Ovary (tissue), 3 donors: ENCODE measurements around the gene CACNA2D3.

Experiments used
- EP300 ChIP-seq: sonication (generic); formaldehyde crosslinking; IDR thresholded peaks from one replicate; pipeline ENCODE4 v1.6.1; 2017; ENCODE audit warnings: antibody characterized with exemption
- POLR2A ChIP-seq: fragments of 450-650 bp; IDR thresholded peaks from one replicate; pipeline ENCODE4 v1.6.1; 2017; ENCODE audit warnings: antibody characterized with exemption, mild to moderate bottlenecking, moderate library complexity
- TF ChIP-seq, protein P1 (sequence below), 3 donors: fragments of 450-650 bp in 2 of 3; fragments of 200-600 bp in 1 of 3; IDR thresholded peaks; one replicate each; pipeline versions ENCODE4 v1.5.1 to v1.8.0; 2016 to 2022; ENCODE audit warnings: antibody characterized with exemption in 3 of 3, mild to moderate bottlenecking in 1 of 3
- donor health status: DM: no; HTN: no; CAD: no.

DNA sequence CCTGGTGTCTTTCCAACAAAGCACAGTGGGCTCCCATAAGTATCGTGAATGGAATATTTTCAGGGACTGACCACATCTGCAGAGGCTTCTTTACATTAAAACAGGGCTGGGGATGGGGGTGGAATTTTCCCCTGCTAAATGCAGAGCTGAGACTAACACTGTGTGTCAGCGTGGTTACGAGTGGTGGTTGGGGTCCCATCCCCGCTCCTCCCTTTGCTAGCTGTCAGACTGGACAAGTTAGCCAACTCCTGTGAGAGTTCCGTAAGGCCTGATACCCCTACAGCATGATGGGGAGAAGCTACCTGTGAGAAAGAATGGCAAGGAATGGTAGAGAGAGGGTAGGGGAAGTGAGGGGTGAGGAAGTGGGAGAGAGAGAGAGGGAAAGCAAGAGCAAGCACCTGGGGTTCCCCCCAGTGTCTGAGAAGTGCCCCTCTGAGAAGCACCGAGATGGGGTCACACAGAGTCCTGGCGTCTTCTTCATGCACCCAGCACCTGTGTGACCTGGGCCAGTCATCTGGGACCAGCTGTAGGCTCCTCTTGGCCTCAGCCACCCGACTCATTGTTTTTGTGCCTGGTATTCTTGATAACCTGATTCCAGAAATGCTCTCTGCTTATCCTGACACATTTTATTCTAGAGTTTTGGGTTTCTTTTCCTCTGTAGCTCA, 395.8 kb downstream of the CACNA2D3 start:
- TF ChIP-seq EP300 (no peak), POLR2A (no peak)
- TF ChIP-seq, protein P1, sequence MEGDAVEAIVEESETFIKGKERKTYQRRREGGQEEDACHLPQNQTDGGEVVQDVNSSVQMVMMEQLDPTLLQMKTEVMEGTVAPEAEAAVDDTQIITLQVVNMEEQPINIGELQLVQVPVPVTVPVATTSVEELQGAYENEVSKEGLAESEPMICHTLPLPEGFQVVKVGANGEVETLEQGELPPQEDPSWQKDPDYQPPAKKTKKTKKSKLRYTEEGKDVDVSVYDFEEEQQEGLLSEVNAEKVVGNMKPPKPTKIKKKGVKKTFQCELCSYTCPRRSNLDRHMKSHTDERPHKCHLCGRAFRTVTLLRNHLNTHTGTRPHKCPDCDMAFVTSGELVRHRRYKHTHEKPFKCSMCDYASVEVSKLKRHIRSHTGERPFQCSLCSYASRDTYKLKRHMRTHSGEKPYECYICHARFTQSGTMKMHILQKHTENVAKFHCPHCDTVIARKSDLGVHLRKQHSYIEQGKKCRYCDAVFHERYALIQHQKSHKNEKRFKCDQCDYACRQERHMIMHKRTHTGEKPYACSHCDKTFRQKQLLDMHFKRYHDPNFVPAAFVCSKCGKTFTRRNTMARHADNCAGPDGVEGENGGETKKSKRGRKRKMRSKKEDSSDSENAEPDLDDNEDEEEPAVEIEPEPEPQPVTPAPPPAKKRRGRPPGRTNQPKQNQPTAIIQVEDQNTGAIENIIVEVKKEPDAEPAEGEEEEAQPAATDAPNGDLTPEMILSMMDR (IDR thresholded peaks at IDR 0.05): no peak
